Testis (tissue), 3 donors: ENCODE measurements around the gene GDF11. TPM values are rescaled to one million over a fixed set of nuclear protein-coding genes. Genes with fewer than 3 reads are reported as not detected.

ENCODE experiments used
- DNase-seq: peaks from one replicate; pipeline ENCODE4 v3.0.0-alpha.2; 2019
- H3K27ac ChIP-seq, 2 donors: fragments of 200-600 bp; sonication (generic); one replicate each; pipeline ENCODE4 v1.5.1; 2019
- H3K27me3 ChIP-seq: fragments of 200-600 bp; sonication (generic); one replicate; pipeline ENCODE4 v1.5.1; 2019
- H3K36me3 ChIP-seq: fragments of 200-600 bp; sonication (generic); one replicate; pipeline ENCODE4 v1.5.1; 2017; ENCODE audit warnings: low read depth; ENCODE audit errors: missing control alignments
- H3K4me1 ChIP-seq: fragments of 200-600 bp; sonication (generic); one replicate; pipeline ENCODE4 v1.5.1; 2019
- H3K4me3 ChIP-seq, 2 donors: fragments of 200-600 bp; sonication (generic); one replicate each; pipeline ENCODE4 v1.5.1; 2017 to 2019
- H3K9me3 ChIP-seq: fragments of 200-600 bp; sonication (generic); one replicate; pipeline ENCODE4 v1.5.1; 2017
- POLR2A ChIP-seq: fragments of 450-650 bp; IDR thresholded peaks from one replicate; pipeline ENCODE4 v1.6.1; 2017; ENCODE audit warnings: antibody characterized with exemption, mild to moderate bottlenecking, moderate library complexity
- whole genome bisulfite sequencing, 2 donors: methylation state at CpG; one replicate each; pipeline ENCODE4 v1.1.5; 2018; 5-methylcytosine and 5-hydroxymethylcytosine counted together
- intact Hi-C: fragments of 100-400 bp; cut with DNase I; formaldehyde crosslinking; loops from one replicate; pipeline ENCODE4 v1.15.1; 2023; ENCODE audit warnings: low total_unique reads
- polyA plus RNA-seq: library from polyadenylated mRNA; stranded (reverse); fragments of 350-450 nt; fragmentation: Illumina TruSeq; extraction: RNeasy Lipid Tissue Mini Kit (QIAGEN cat#74804); gene quantifications from one replicate; pipeline ENCODE4 v1.2.3, GENCODE V29; 2014; ENCODE audit warnings: low read depth, low replicate concordance; ENCODE audit not compliant: insufficient read depth
- total RNA-seq, 2 donors: library from RNA; depleted of rRNA; stranded (reverse); fragments of >200 nt; gene quantifications; one replicate each; pipeline ENCODE4 v1.2.3, GENCODE V29; 2016
- TF ChIP-seq, protein P1 (sequence below), 3 experiments: fragments of 450-650 bp in 2 of 3; fragments of 200-600 bp in 1 of 3; sonication (generic) in 1 of 3; IDR thresholded peaks; one replicate each; pipeline ENCODE4 v1.5.1; 2016 to 2019; ENCODE audit warnings: antibody characterized with exemption in 3 of 3, mild to moderate bottlenecking in 2 of 3, moderate library complexity in 1 of 3

The GDF11 gene
- total and polyA plus RNA-seq, 3 donors from 2014 or later = 3.0 to 3.3 (median 3.1) TPM

- intact Hi-C loops = loop anchor here (10.0 kb wide), 1 partner anchor 72 kb away; no protein-coding TSS in a partner anchor
Measured at GRCh38 chr12:55733021-55733555, 9.8 kb upstream of the GDF11 start.

DNA sequence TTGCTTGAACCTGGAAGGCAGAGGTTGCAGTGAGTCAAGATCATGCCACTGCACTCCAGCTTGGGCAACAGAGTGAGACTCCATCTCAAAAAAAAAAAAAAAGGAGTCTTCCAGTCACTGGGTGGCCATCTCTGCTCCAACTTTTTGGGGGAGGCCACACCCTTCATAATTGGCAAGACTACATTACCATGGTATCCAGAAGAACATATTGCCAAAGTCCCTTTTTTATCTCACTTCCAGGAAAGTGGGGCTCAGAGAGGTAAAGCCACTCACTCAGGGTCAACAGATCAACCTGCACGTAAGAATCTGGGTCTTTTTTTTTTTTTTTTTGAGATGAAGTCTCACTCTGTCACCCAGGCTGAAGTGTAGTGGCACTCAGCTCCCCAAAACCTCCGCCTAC, 9.1 kb upstream of the GDF11 start:
- intact Hi-C loops = loop anchor here (10.0 kb wide), 1 partner anchor 71 kb away; no protein-coding TSS in a partner anchor
- Histone ChIP-seq H3K36me3 (no peaks in the 10 kb centered on the region), H3K4me3 (no peak overlapping the region), H3K27ac (no peak overlapping the region), H3K9me3 (no peaks in the 10 kb centered on the region), H3K4me1 (peaks cover 25% of the 10 kb centered on the region), H3K27me3 (no peaks in the 10 kb centered on the region)
- 79 to 89% methylated on average over 2 of the region's 2 CpGs for WGBS, 2 donors
- TF ChIP-seq, protein P1, sequence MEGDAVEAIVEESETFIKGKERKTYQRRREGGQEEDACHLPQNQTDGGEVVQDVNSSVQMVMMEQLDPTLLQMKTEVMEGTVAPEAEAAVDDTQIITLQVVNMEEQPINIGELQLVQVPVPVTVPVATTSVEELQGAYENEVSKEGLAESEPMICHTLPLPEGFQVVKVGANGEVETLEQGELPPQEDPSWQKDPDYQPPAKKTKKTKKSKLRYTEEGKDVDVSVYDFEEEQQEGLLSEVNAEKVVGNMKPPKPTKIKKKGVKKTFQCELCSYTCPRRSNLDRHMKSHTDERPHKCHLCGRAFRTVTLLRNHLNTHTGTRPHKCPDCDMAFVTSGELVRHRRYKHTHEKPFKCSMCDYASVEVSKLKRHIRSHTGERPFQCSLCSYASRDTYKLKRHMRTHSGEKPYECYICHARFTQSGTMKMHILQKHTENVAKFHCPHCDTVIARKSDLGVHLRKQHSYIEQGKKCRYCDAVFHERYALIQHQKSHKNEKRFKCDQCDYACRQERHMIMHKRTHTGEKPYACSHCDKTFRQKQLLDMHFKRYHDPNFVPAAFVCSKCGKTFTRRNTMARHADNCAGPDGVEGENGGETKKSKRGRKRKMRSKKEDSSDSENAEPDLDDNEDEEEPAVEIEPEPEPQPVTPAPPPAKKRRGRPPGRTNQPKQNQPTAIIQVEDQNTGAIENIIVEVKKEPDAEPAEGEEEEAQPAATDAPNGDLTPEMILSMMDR (IDR thresholded peaks at IDR 0.05) = no peak
- TF ChIP-seq POLR2A = no peak
- DNase-seq = no peak

More at GRCh38 chr12:55733021-55733555, 9.8 kb upstream of the GDF11 start:
- no peak overlapping the region for H3K27ac ChIP-seq
- H3K4me1 ChIP-seq = peaks cover 23% of the 10 kb centered on the region
- WGBS, 2 donors = 87 to 91% methylated on average over 10 to 14 of the region's 14 CpGs
- no peaks in the 10 kb centered on the region for H3K9me3 ChIP-seq
- H3K27me3 ChIP-seq = no peaks in the 10 kb centered on the region
- no peaks in the 10 kb centered on the region for H3K36me3 ChIP-seq
- no peak overlapping the region for H3K4me3 ChIP-seq
- no peak for DNase-seq
- TF ChIP-seq POLR2A = no peak
- TF ChIP-seq, protein P1 (IDR thresholded peaks at IDR 0.05) = no peak

DNA sequence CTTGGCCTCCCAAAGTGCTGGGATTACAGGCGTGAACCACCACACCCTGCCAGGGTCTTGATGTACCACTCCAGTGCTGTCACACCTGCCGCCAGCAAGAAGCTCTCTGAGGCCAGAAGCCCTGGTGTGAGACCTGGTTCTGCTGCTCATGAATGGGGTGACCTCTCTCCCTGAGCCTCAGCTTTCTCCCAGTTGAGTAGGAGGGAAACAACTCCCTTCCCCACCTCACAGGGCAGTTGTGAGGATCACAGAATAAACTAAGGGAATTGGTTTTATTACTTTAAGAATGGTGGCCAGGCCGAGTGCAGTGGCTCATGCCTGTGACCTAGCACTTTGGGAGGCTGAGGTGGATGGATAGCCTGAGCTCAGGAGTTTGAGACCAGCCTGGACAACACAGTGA, 8.3 kb upstream of the GDF11 start:
- 91 to 95% methylated on average over 3 of the region's 3 CpGs for WGBS, 2 donors
- no peak overlapping the region for H3K27ac ChIP-seq
- intact Hi-C loops = loop anchor here (10.0 kb wide), 1 partner anchor 70 kb away; no protein-coding TSS in a partner anchor
- H3K27me3 ChIP-seq = no peaks in the 10 kb centered on the region
- H3K36me3 ChIP-seq = no peaks in the 10 kb centered on the region
- peaks cover 25% of the 10 kb centered on the region for H3K4me1 ChIP-seq
- DNase-seq = no peak
- H3K4me3 ChIP-seq = no peak overlapping the region
- no peaks in the 10 kb centered on the region for H3K9me3 ChIP-seq
- TF ChIP-seq, protein P1 (IDR thresholded peaks at IDR 0.05) = no peak
- TF ChIP-seq POLR2A = no peak

DNA sequence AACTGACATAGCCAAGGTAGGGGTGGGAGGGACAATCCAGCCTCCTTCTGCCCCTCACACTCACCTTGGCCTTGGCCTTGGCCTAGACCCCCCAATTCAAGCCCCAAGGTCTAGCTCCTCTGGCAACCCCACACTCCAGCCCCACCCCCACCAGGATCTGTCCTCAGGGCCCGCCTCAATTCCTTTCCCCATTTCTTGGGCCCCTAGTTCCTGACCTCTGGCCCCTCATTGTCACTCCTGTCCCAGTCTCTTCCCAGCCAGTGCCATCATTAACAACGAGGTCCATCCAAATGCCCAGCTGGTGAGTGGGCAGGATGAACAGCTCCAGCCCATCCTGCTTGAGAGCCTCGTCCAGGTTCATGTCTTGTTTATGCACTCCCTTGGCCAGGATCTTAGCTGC, 6.8 kb upstream of the GDF11 start:
- H3K27ac ChIP-seq = no peak overlapping the region
- no peaks in the 10 kb centered on the region for H3K36me3 ChIP-seq
- peaks cover 15% of the 10 kb centered on the region for H3K4me1 ChIP-seq
- DNase-seq = no peak
- WGBS, 2 donors = 51 to 60% methylated on average over 3 of the region's 3 CpGs
- no peaks in the 10 kb centered on the region for H3K27me3 ChIP-seq
- no peaks in the 10 kb centered on the region for H3K9me3 ChIP-seq
- no peak for TF ChIP-seq POLR2A
- TF ChIP-seq, protein P1 (IDR thresholded peaks at IDR 0.05) = no peak
- no peak overlapping the region for H3K4me3 ChIP-seq
- intact Hi-C loops = loop anchor here (10.0 kb wide), 1 partner anchor 69 kb away; no protein-coding TSS in a partner anchor
